Activated CD8-positive, alpha-beta memory T cell treated with anti-CD3 and anti-CD28 coated beads, Interleukin-2, amount 10 ng/mL, durations not matched to agents 7 days and 5 days (primary cell): Measurements from ENCODE around the gene C6orf47. TPM values are rescaled to one million over a fixed set of nuclear protein-coding genes. Genes with fewer than 3 reads are reported as not detected.

Source experiments
- ATAC-seq: fragments of 150-1000 bp; cut with Tn5 transposase; one replicate; pipeline ENCODE4 v1.10.0; 2021; ENCODE audit warnings: moderate library complexity
- CTCF ChIA-PET: fragments of 350-600 bp; sonication (Branson Sonifier 250); formaldehyde crosslinking; loops from one replicate; lab custom pipeline; 2021; ENCODE audit warnings: antibody characterized with exemption; lab: Charles Lee
- DNase-seq: peaks from one replicate; pipeline ENCODE4 v3.0.0-alpha.2; 2020
- H3K27ac Mint-ChIP-seq: one replicate; pipeline ENCODE4 v1.8.0; 2021; ENCODE audit warnings: mild to moderate bottlenecking, mixed read lengths
- H3K27me3 Mint-ChIP-seq: one replicate; pipeline ENCODE4 v1.8.0; 2021; ENCODE audit warnings: mixed read lengths
- H3K36me3 Mint-ChIP-seq: one replicate; pipeline ENCODE4 v1.8.0; 2021; ENCODE audit warnings: mild to moderate bottlenecking, mixed read lengths
- H3K4me1 Mint-ChIP-seq: one replicate; pipeline ENCODE4 v1.8.0; 2021; ENCODE audit warnings: mixed read lengths
- H3K4me3 Mint-ChIP-seq: one replicate; pipeline ENCODE4 v1.8.0; 2021; ENCODE audit warnings: mild to moderate bottlenecking, moderate library complexity, mixed read lengths
- H3K9me3 Mint-ChIP-seq: one replicate; pipeline ENCODE4 v1.8.0; 2022; ENCODE audit warnings: low read depth, mixed read lengths
- microRNA-seq: library from miRNA; unstranded; fragments of <30 nt; microRNA quantifications from one replicate; pipeline ENCODE4 v1.2.0, GENCODE V29; 2022
- total RNA-seq, 2 experiments: library from RNA; stranded (reverse); gene quantifications; one replicate each; pipeline ENCODE4 v1.2.3, GENCODE V29; 2021

C6orf47 gene
- total RNA-seq, 2 experiments from 2014 or later, result 24.7 to 27.2 TPM

DNA sequence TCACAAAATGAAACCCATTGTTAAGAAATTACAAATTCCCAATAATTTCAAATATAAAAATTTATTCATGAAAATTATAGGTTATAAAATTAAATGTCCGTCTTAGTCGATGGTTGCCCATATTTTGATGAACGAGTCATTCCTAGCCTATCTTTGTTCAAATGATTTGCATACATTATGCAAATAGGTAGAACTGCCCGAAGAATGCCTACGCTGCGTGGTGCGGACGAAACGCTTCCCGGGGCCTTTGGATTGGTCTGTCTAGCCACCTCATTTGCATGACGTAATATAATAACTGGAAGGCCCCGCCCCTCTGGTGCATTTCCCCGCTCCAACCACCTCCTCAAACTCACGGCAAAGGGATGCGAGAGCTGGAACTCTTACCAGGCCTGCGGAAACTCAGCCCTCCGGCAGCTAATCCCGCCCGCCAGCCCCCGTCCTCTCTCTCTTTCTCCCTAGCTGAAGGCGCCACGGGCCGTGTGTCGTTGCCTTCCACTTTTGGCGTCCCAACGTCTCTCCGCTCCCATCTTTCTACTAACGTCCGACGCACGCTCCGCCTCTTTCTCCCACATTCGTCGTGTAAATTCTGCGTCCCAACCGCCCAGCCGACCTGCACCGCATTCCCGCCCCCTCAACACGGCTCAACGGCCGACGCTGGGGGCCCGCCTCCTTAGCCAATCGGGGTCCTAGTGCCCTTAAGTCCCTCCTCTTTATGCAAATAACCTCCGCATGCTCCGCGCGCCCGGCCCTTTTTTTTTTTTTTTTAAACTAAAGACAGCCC lies 40.6 kb downstream of the C6orf47 start:
- Mint-ChIP-seq H3K9me3 (no peaks in the 10 kb centered on the region), H3K27ac (peak overlapping the region; percentile 94), H3K36me3 (peaks cover 44% of the 10 kb centered on the region), H3K4me1 (peaks cover 52% of the 10 kb centered on the region), H3K4me3 (peak overlapping the region; percentile 99), H3K27me3 (no peaks in the 10 kb centered on the region)
- CTCF ChIA-PET, result interaction anchor here (0.7 to 1.3 kb wide), 5 partner anchors 22 to 118 kb away, joined by 3 to 7 read pairs (median 3); partner anchors contain the start of gene TNF
- DNase-seq (peak; percentile 99), ATAC-seq (peak; percentile 88)

DNA sequence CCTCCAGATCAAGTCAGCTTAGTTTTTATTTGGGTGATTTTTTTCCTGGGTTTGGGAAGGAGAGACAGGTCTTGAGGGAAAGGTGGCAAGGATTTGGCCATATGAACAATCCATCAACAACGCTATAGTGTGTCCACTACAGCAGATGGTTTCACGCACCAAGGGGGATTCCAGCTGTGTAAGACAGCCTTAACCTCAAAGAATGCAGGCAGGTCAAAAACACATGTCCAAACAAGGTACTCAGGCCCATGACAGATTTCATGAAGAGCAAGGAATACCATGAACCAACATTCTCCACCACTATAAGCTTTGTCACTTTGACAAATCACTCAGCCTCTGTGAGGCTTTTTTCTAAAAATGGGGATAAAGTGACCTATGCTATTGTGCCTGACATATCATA lies 43.6 kb downstream of the C6orf47 start:
- CTCF ChIA-PET, result interaction anchor here (0.6 to 6.1 kb wide), 4 partner anchors 19 to 121 kb away, joined by 3 to 40 read pairs (median 6); no protein-coding TSS in a partner anchor
- DNase-seq (no peak), ATAC-seq (no peak)
- peaks cover 19% of the 10 kb centered on the region for H3K36me3 Mint-ChIP-seq
- peak overlapping the region; percentile 89 for H3K27ac Mint-ChIP-seq
- no peaks in the 10 kb centered on the region for H3K27me3 Mint-ChIP-seq
- H3K4me3 Mint-ChIP-seq, result peak overlapping the region; percentile 73
- no peaks in the 10 kb centered on the region for H3K9me3 Mint-ChIP-seq
- H3K4me1 Mint-ChIP-seq, result peaks cover 41% of the 10 kb centered on the region

DNA sequence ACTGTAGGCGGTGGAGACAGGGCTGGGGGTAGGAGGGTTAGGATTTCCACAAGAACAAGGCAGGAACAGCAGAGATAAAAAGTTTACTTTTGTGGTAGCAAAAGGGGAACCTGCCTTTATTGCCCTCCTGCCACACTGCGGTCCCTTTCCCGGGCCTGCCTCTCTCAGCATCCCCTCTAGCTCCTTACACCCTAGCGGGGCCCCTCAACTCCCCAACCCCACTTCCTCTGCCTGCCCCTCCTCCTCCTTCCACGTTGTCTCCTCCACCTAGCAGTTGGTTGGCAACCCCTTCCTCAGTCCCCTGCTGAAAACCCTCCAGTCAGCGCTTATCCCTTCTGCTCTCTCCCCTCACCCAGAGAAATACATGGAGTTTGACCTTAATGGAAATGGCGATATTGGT lies 44.8 kb downstream of the C6orf47 start:
- ATAC-seq, result no peak
- H3K27me3 Mint-ChIP-seq, result no peaks in the 10 kb centered on the region

DNA sequence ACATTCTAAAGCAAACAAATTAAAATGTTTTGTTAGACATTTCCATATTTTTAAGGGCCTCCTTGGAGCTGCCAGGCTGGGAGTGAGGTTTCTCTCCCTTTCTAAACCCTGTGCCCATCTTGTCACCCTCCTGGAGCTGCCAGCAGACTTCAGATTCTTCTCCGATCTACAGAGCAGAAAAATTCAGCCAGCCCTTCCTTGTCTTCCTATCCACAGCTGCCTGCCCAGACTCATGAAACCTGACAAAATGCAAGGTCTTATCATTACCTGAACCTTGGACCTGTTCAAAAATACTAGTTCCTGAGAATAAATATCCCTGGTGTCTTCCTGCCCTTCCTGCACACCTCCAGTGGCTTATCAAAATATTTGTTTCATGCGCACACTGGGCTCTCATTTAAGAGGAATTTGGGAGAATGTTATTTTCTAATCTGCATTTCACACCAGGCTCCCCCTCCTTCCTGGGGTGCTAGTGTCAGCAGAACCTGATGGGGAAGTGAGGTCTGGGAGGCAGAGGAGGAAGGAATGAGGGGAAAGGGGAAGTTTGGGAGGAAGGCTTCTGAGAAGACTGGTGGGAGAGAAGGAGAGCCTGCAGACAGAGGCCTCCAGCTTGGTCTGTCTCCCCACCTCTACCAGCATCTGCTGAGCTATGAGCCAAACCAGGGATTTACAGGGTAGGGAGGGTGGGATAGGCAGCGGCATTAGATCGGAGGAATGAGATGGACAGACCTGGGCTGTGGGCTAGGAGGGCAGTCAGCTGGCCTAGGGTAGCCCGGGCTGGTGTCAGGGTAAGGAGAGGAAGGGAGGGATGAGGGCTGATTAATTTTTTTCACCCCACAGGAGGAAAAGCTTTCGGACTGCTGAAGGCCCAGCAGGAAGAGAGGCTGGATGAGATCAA lies 45.6 kb downstream of the C6orf47 start, which contains the start of gene AIF1:
AIF1 (plus strand) TSS at position 551 of the 895 bp plus-strand sequence; CDS start at position 647, 96 bp downstream.
- H3K9me3 Mint-ChIP-seq, result no peaks in the 10 kb centered on the region

More for the DNA sequence above, 44.8 kb downstream of the C6orf47 start:
- CTCF ChIA-PET, result interaction anchor here (0.9 to 6.1 kb wide), 6 partner anchors 15 to 76 kb away, joined by 3 to 40 read pairs (median 4); partner anchors contain the start of gene C6orf47
- no peaks in the 10 kb centered on the region for H3K9me3 Mint-ChIP-seq
- H3K4me1 Mint-ChIP-seq, result peaks cover 34% of the 10 kb centered on the region
- peaks cover 8% of the 10 kb centered on the region for H3K36me3 Mint-ChIP-seq
- H3K4me3 Mint-ChIP-seq, result peak overlapping the region; percentile 73
- DNase-seq, result peak; percentile 59
- H3K27ac Mint-ChIP-seq, result peak overlapping the region; percentile 89

DNA sequence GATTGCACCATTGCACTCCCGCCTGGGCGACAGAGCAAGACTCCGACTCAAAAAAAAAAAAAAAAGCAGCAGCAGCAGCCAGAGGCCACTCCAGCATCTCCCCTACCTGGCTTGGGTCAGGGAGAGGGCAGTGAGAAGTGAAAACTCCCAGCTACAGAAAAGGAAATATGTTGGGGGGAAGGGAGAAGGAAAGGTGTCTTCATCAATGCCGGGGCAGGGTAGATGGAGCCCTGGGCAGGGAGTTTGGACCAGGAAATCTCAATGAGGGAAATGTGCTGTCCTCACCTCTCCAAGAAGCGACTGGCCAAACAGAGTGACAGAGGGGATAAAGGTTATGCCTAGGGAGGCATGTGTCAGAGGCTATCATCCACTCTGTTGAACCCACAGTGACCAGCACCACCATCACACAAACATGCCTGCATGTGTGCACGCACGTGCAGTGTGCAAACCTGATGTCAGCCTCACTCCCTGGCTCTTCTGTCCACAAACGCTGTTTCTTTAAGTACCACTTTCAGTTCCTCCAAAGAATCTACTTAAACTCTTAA lies 46.4 kb downstream of the C6orf47 start:
- ATAC-seq, result no peak
- Mint-ChIP-seq H3K4me1 (peaks cover 29% of the 10 kb centered on the region), H3K27ac (no peak overlapping the region), H3K9me3 (no peaks in the 10 kb centered on the region), H3K36me3 (peaks cover 7% of the 10 kb centered on the region), H3K4me3 (no peak overlapping the region), H3K27me3 (no peaks in the 10 kb centered on the region)
- DNase-seq, result no peak
- CTCF ChIA-PET, result interaction anchor here (1.3 to 6.1 kb wide), 2 partner anchors 16 to 37 kb away, joined by 3 to 40 read pairs; no protein-coding TSS in a partner anchor

More for the DNA sequence above, 45.6 kb downstream of the C6orf47 start, which contains the start of gene AIF1:
- H3K4me3 Mint-ChIP-seq, result peak within 1 kb of the TSS; percentile 73
- peaks cover 8% of the 10 kb centered on the region for H3K36me3 Mint-ChIP-seq
- ATAC-seq (no peak), DNase-seq (no peak)
- H3K27ac Mint-ChIP-seq, result peak within 1 kb of the TSS; percentile 89
- peaks cover 34% of the 10 kb centered on the region for H3K4me1 Mint-ChIP-seq
- CTCF ChIA-PET, result interaction anchor here (0.9 to 6.1 kb wide), 3 partner anchors 17 to 75 kb away, joined by 3 to 40 read pairs (median 4); no protein-coding TSS in a partner anchor
- H3K27me3 Mint-ChIP-seq, result no peaks in the 10 kb centered on the region

DNA sequence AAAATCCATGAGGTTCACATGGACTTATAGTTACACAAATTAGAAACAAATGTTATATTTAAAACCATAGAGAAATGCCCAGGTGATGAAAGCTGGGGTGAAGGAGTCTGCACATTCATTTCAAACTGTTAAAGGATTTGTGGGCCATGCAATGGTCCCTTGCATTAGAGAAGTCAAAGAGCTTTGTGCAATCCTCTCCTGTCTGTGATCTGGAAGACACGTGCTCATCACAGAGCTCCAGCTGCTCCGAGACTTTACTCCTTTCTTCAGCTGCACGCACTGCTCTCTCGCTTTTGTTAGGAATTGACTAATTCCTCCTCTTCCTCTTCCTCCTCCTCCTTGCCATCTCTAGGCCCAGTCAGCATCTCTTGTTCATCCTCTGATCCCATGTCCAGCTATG lies 49.6 kb downstream of the C6orf47 start:
- no peak overlapping the region for H3K27ac Mint-ChIP-seq
- no peaks in the 10 kb centered on the region for H3K36me3 Mint-ChIP-seq
- DNase-seq (no peak), ATAC-seq (no peak)
- peaks cover 22% of the 10 kb centered on the region for H3K4me1 Mint-ChIP-seq
- H3K27me3 Mint-ChIP-seq, result no peaks in the 10 kb centered on the region
- H3K9me3 Mint-ChIP-seq, result no peaks in the 10 kb centered on the region
- no peak overlapping the region for H3K4me3 Mint-ChIP-seq
- CTCF ChIA-PET, result interaction anchor here (1.1 to 3.8 kb wide), 2 partner anchors 8 to 13 kb away, joined by 3 to 35 read pairs; no protein-coding TSS in a partner anchor

DNA sequence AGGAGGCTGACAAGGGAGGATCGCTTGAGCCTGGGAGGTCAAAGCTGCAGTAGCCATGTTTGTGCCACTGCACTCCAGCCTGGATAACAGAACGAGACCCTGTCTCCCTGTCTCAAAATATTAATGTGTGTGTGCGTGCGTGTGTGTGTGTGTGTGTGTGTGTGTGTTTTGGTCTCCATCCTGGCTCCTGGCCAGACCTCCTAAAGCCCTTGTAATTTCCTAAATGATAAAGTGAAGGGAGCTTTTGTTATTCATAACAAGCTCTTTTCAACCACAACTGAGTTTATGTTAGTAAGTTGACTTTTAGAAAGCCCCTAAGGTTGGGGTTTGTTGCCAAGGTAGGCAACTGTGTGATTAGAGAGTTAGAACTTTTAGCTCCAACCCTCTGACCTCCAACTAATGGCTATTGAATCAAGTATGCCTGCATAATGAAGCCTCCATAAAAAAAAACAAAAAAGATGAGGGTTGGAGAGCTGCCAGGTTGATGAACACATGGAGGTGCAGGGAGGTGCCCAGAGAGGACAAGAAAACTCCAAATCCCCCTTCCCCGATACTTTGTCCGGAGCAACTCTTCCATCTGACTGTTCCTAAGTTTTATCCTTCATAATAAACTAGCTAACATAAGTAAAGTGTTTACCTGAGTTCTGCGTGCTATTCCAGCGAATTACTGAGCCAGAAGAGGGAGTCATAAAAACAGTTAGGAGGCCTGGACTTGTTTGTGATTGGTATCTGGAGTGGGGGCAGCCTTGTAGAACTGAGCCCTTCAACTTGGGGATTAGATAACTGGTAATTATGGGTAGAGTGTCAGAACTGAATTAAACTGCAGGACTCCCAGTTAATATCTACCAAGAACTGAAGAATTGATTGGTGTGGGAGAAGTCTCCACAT lies 50.8 kb downstream of the C6orf47 start:
- H3K9me3 Mint-ChIP-seq, result no peaks in the 10 kb centered on the region
- CTCF ChIA-PET, result interaction anchor here (1.1 to 3.8 kb wide), 3 partner anchors 9 to 29 kb away, joined by 3 to 35 read pairs (median 3); no protein-coding TSS in a partner anchor
- ATAC-seq, result no peak
- no peaks in the 10 kb centered on the region for H3K27me3 Mint-ChIP-seq
- peaks cover 10% of the 10 kb centered on the region for H3K4me1 Mint-ChIP-seq
- no peaks in the 10 kb centered on the region for H3K36me3 Mint-ChIP-seq
- H3K27ac Mint-ChIP-seq, result no peak overlapping the region
- DNase-seq, result no peak
- no peak overlapping the region for H3K4me3 Mint-ChIP-seq

Small RNA genes within 50 kb of the gene (microRNA-seq; reads per million reads assigned to microRNA genes)
- gene MIR4646, result not detected
- not detected for gene MIR6832

Other genes starting within 250 kb of the C6orf47 start
- gene MICB, start 162.6 kb downstream of the C6orf47 start, total RNA-seq, result 10 to 100 TPM; 44.1 to 63.8 TPM
- gene MCCD1, start 131.8 kb downstream of the C6orf47 start, total RNA-seq, result not detected
- 100 to 1,000 TPM; 495 to 503 TPM for gene DDX39B, start 118.8 kb downstream of the C6orf47 start, total RNA-seq
- gene ATP6V1G2, start 114.2 kb downstream of the C6orf47 start, total RNA-seq, result 1 to 10 TPM; 1.0 to 3.8 TPM
- gene NFKBIL1, start 113.2 kb downstream of the C6orf47 start, total RNA-seq, result 10 to 100 TPM; 13.6 to 16.2 TPM
- 10 to 100 TPM; 21.8 to 70.0 TPM for gene LTA, start 88.5 kb downstream of the C6orf47 start, total RNA-seq
- gene TNF, start 85.2 kb downstream of the C6orf47 start, total RNA-seq, result 10 to 100 TPM; 58.8 to 65.1 TPM
- 100 to 1,000 TPM; 608 to 839 TPM for gene LTB, start 78.4 kb downstream of the C6orf47 start, total RNA-seq
- 100 to 1,000 TPM in 1 of 2 experiments, 10 to 100 TPM in 1; 71.6 to 109 TPM for gene LST1, start 74.5 kb downstream of the C6orf47 start, total RNA-seq
- gene NCR3, start 67.8 kb downstream of the C6orf47 start, total RNA-seq, result 100 to 1,000 TPM; 137 to 152 TPM
- gene AIF1, start 45.5 kb downstream of the C6orf47 start, total RNA-seq, result 10 to 100 TPM; 47.4 to 63.4 TPM
- gene PRRC2A, start 40.1 kb downstream of the C6orf47 start, total RNA-seq, result 100 to 1,000 TPM; 265 to 286 TPM
- 100 to 1,000 TPM; 243 to 245 TPM for gene BAG6, start 8.1 kb downstream of the C6orf47 start, total RNA-seq
- 1 to 10 TPM; 1.9 to 3.7 TPM for gene APOM, start 4.9 kb downstream of the C6orf47 start, total RNA-seq
- gene GPANK1, start 4.2 kb upstream of the C6orf47 start, total RNA-seq, result 10 to 100 TPM; 34.9 to 41.6 TPM
- 100 to 1,000 TPM; 206 to 236 TPM for gene CSNK2B, start 5.3 kb upstream of the C6orf47 start, total RNA-seq
- gene LY6G5B, start 9.2 kb upstream of the C6orf47 start, total RNA-seq, result 10 to 100 TPM; 16.1 to 25.0 TPM
- 1 to 10 TPM; 2.6 to 3.8 TPM for gene LY6G5C, start 20.3 kb upstream of the C6orf47 start, total RNA-seq
- gene ABHD16A, start 42.5 kb upstream of the C6orf47 start, total RNA-seq, result 10 to 100 TPM; 49.0 to 56.7 TPM
- gene LY6G6F, start 46.1 kb upstream of the C6orf47 start, total RNA-seq, result not detected
- not detected for gene LY6G6D, start 54.6 kb upstream of the C6orf47 start, total RNA-seq
- gene LY6G6C, start 61.0 kb upstream of the C6orf47 start, total RNA-seq, result not detected
- gene MPIG6B, start 62.6 kb upstream of the C6orf47 start, total RNA-seq, result under 1 TPM; 0.20 to 0.33 TPM
- gene DDAH2, start 68.5 kb upstream of the C6orf47 start, total RNA-seq, result 10 to 100 TPM; 13.6 to 23.4 TPM
- 100 to 1,000 TPM; 544 to 561 TPM for gene CLIC1, start 75.8 kb upstream of the C6orf47 start, total RNA-seq
- 100 to 1,000 TPM in 1 of 2 experiments, 10 to 100 TPM in 1; 75.6 to 109 TPM for gene MSH5, start 79.2 kb upstream of the C6orf47 start, total RNA-seq
- gene SAPCD1, start 101.9 kb upstream of the C6orf47 start, total RNA-seq, result 10 to 100 TPM; 12.8 to 19.2 TPM
- gene VWA7, start 116.5 kb upstream of the C6orf47 start, total RNA-seq, result 1 to 10 TPM; 5.7 to 6.4 TPM
- gene VARS1, start 135.0 kb upstream of the C6orf47 start, total RNA-seq, result 100 to 1,000 TPM; 107 to 140 TPM
- 100 to 1,000 TPM; 124 to 129 TPM for gene LSM2, start 146.2 kb upstream of the C6orf47 start, total RNA-seq
- gene HSPA1L, start 154.5 kb upstream of the C6orf47 start, total RNA-seq, result 1 to 10 TPM; 2.9 to 3.1 TPM
- 100 to 1,000 TPM; 124 to 137 TPM for gene HSPA1A, start 154.8 kb upstream of the C6orf47 start, total RNA-seq
- 10 to 100 TPM; 64.6 to 71.6 TPM for gene HSPA1B, start 167.0 kb upstream of the C6orf47 start, total RNA-seq
- 10 to 100 TPM; 13.0 to 21.5 TPM for gene NEU1, start 202.0 kb upstream of the C6orf47 start, total RNA-seq
- not detected for gene SLC44A4, start 218.2 kb upstream of the C6orf47 start, total RNA-seq
- 10 to 100 TPM; 78.7 to 79.0 TPM for gene EHMT2, start 236.9 kb upstream of the C6orf47 start, total RNA-seq
- gene ZBTB12, start 241.3 kb upstream of the C6orf47 start, total RNA-seq, result 1 to 10 TPM; 1.5 to 3.3 TPM